Measurements from ENCODE around the gene B3GNT7. TPM values are rescaled to one million over a fixed set of nuclear protein-coding genes. Genes with fewer than 3 reads are reported as not detected.
"Not testable (repeated sequence)": the region's sequence is repeated elsewhere in the genome, so short reads cannot be mapped to it uniquely, and the experiment has no call there.

The B3GNT7 gene
- total RNA-seq, 2 donors from 2014 or later, result 5.7 to 7.7 TPM

DNA sequence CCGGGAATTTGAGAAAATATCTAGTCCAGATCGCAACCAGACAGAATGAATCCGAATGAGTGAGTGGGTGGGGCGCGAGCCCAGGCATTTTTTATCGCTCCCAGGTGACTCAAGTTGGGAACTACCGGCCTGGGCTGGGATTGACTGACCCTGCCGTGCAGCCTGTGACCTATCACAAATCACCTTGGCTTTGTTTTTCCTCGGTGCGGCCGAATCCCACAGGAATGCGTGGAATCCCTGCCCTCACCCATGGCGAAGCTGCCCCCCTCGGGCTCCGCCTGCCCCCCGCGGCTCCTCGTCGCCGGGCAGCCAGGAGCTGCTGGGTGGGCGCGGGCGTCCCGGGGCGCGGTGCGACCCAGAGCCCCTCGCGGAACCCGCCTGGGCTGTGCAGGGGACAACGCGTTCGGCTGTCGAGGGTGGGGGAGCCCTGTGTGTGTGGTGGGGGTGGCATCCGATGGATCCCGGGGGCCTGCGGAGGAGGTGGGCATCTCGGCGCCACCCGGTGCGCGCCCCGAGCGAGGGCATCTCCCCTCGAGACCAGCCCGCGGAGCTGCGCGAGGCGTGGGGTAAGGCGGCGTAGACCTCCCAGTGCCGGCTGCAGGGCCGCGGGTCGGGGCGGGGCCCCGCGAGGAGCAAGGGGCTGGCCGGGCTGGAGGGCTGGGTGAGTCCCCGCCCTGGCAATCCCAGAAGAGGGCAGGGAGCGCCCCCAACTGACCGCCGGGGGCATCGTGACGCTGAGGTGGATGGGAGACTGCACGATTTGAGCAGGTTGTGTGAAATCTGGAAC, 16.5 kb downstream of the B3GNT7 start:
- intact Hi-C loops (cut with DNase I), result loop anchor here in 1 of 2 donors (10.0 kb wide), 2 partner anchors 117 to 307 kb away; no protein-coding TSS in a partner anchor
- peak; percentile 96 for DNase-seq (ENCODE audit: low spot score)

DNA sequence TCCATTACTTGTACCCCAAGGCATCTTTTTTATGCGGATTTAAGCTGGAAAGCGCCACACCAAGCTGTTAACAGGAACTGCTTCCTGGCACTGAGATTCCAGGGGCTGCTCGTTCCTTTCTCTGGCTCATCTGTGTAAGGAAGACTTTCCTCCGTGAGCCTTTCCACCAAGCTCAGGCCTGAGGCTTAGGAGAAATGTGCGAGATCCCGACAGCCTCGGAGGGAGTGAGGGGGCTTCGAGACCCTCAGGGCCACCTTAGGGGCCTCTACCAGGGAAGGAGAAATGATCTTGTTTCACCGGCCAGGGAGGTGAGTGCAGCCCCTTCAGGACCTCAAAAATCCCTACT, 17.1 kb downstream of the B3GNT7 start:
- intact Hi-C loops (cut with DNase I), result loop anchor here in 1 of 2 donors (10.0 kb wide), 2 partner anchors 118 to 308 kb away; no protein-coding TSS in a partner anchor
- no peak for DNase-seq (ENCODE audit: low spot score)

DNA sequence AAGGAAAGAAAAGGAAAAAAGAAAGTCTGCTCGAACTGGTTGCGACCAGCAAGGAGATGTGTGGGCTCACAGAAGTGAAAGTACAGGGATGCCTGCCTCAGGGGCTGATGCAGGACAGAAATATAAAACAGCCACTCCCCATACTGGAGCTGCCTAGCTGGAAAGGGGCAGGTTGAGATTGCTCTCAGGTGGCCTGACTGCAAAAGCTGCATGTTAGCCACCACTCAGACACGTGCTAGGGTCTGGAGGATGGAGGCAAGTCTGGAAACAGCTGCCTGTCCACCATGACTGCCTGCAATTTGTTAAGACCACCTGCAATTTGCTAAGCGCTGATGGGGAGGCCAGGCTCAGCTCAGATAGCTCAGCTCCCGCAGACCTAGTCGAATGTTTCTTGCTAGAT, 17.9 kb downstream of the B3GNT7 start:
- DNase-seq (ENCODE audit: low spot score), result no peak
- intact Hi-C loops (cut with DNase I), result loop anchor here in 1 of 2 donors (10.0 kb wide), 2 partner anchors 119 to 309 kb away; no protein-coding TSS in a partner anchor

DNA sequence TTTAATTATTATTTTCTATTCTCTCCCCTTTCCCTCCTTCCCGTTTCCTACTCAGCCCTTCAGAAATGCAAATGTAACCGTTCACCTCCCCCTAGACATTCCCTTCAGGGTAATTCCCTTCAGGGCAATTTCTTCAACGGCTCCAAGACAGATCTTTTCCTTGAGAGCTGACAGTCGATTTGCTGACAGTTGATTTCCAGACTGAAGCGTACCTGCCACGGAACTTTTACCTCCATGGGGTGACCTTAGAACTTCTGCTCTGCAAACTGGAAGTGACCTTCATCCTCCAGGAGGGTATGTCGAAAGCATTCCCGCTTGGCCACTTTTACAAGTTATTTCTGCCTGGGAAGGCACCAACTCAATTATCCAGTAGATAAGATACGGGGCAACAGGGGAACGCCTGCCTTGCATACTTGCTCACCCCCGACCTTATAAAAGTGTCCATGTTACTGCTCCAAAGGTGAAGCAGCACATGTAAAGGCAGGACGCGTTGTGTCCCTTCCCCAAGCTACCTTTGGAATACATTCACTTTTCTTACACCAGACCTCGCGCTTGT, 18.5 kb downstream of the B3GNT7 start:
- DNase-seq (ENCODE audit: low spot score), result no peak
- intact Hi-C loops (cut with DNase I), result loop anchor here in 1 of 2 donors (10.0 kb wide), 2 partner anchors 119 to 309 kb away; no protein-coding TSS in a partner anchor

DNA sequence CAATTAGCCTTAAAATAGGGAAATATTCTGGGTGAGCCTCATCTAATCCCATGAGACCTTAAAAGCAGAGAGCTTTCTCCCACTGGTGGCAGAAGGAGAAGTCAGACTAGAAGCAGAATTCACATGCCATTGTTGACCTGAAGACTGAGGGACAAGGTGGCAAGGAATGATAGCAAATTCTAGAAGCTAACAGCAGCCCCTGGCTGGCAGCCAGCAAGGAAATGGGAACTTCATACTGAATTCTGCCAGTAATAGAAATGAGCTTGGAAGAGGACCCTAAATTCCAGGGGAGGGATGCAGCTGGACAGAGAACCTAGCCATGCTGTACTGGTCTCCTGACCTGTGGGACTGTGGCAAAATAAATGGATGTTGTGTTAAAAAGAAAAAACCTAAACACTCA, 19.5 kb downstream of the B3GNT7 start:
- DNase-seq (ENCODE audit: low spot score), result peak; percentile 45
- intact Hi-C loops (cut with DNase I), result loop anchor here in 1 of 2 donors (10.0 kb wide), 2 partner anchors 120 to 310 kb away; no protein-coding TSS in a partner anchor

DNA sequence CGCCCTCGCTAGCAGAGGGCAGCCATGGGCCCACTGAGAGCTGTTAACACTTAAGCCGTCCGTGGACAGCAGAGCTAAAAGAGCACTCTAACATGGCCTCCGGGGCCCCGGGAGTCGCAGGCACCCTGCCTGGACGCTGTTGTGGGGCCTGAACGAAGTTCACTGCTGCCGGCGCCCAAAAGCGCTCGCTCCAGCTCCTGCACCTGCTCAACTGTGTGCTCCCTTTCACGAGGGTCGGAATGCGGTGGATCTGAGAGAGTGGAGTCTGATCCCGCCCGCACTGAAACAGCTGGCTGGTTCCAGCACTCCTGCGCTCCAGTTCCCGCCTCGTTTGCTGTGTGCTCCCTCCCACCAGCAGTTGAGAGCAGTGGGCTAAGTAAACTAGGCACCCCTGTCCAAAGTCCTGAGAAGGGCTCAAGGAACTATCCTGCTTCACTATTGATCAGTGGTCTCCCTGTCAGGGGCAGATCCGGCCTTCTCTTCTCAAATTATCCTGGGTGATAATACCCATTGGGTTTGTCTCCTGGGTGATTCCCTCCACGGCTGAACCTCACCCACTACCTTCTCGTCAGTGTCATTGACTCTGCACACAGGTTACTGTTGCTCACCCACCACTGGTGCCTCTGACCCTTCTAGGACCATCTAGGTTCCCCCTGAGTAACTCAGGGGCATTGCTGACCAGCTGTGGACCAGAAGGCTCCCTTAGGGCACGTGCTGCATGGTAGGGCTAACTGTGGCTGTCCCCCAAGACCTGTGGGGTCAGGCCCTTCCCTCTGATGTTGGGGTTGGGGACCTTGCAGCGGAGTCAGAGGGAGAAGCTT, 23.5 kb downstream of the B3GNT7 start:
- intact Hi-C loops (cut with DNase I), result loop anchor here in 1 of 2 donors (10.0 kb wide), 2 partner anchors 124 to 314 kb away; no protein-coding TSS in a partner anchor
- peak; percentile 24 for DNase-seq (ENCODE audit: low spot score)

DNA sequence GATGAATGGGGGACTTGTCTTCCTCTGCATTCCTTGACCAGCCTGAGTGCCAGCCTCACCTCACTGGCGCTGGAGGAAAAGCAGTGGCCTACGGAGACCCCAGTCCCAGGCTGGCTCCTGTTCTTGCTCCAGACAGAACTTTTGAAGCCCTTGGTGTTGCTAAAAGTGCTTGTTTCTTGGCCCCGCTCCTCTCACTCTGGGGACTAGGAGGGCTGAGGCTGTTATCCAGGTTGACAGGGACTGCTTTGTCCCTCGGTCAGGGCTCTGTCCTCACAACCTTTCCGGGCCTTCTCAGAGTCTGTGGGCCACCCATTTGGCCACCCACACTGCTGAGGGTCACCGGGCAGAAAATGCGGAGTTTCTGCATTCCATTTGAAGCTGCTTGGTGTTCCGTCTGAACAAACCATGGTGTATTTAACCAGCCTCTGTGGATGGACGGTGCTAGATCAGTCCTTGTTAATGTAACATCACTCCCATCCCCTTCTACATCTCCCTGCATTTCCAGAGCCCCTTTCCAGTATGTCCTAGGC, 25.6 kb downstream of the B3GNT7 start:
- peak; percentile 63 for DNase-seq (ENCODE audit: low spot score)
- intact Hi-C loops (cut with DNase I), result no loop called here

DNA sequence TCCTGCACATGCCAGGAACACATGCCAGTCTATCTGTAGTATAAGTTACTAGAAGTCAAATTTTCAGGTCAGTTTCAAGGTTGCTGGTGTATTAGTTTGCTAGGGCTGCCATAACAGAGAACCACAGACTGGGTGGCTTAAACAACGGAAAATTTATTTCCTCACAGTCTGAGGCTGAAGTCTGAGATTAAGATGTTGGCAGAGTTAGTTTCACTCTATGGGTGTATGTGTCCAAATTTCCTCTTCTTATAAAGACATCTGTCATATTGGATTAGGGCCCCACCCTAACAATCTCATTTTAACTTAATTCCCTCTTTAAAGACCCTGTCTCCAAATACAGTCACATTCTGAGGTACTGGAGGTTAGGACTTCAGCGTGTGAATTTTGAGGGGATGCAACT, 26.5 kb downstream of the B3GNT7 start:
- intact Hi-C loops (cut with DNase I), result no loop called here
- DNase-seq (ENCODE audit: low spot score), result no peak

DNA sequence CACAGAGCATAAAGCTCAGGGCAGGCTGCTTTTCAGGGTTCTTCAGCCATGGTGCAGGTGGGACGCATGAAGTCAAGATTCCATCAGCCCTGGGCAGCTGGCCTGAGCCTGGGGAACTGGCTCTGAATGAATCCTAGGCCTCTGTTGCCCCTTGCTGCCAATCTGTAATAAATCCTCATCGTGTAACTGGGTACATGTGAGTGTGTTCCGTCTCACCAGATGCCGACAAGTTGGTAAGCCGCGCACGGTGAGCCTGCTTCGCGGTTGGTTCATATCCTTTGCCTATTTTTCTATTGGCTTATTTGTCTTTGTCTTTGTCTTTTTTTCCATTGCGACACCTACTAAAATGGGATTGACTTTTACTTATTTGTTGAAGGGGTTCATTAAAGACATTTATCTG, 27.7 kb downstream of the B3GNT7 start:
- intact Hi-C loops (cut with DNase I), result no loop called here
- DNase-seq (ENCODE audit: low spot score), result peak; percentile 52

DNA sequence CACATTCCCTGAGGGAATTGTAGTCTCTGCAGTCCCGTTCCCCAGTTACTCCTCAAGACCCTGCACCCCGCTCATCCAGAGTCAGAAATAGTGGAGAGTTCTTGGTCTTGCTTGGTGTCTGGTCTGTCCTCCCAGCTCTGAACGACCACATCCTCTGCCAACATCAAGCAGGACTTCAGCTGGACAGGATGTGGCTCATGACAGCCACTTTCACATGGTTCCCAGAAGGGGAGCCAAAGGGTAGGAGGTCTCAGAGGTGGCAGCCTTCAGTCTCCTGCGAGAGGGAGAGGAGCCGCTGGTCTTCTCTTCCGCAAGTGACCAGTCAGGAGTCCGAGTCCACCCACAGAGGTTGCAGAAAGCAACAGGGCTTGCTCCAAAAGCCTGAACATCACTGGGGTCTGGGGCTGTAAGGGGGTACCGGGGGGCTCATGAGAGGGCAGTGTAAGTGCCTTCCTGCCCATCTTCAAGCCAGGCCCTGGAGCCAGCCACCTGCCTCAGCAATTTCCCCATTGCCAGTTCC, 29.8 kb downstream of the B3GNT7 start:
- DNase-seq (ENCODE audit: low spot score), result peak; percentile 51
- intact Hi-C loops (cut with DNase I), result no loop called here

DNA sequence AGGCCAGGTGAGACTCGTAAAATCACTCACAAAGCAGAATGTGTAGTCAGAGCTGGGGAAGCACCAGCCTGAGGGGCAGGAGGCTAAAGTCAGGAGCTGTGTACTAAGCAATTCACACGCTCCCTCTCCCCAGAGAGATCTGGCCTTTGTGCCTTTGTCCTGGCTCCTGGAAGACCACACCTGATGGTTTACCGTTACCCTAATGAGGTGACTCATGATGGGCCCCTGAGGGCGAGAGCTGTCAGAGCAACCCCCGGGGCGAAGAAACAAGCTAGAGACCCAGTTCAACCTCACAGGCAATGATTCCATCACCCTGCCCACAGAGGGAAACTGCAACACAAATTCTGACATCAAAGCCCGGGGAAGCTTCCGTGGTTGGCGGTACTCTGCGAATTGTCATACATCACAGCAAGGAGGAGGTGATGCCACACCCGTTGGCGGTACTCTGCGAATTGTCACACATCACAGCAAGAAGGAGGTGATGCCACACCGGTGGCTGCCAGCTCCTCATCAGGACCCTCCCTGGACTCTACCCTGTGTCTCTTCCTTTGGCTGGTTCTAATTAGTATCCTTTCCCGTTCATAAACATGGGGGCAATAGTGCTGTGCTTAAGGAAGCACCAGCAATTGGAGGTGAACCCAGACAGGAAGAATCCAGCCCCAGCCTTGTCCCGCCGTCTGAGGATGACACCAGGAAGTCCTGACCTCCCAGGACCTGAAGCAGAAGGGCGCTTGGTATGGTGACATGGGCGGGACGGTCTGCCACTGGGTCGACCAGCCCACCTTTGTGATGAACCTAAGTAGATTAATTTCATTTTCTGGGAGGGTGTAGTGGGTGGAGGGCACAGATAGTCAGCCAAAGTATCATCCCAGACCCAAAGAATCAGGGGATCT, 30.5 kb downstream of the B3GNT7 start:
- peak; percentile 47 for DNase-seq (ENCODE audit: low spot score)
- intact Hi-C loops (cut with DNase I), result no loop called here

DNA sequence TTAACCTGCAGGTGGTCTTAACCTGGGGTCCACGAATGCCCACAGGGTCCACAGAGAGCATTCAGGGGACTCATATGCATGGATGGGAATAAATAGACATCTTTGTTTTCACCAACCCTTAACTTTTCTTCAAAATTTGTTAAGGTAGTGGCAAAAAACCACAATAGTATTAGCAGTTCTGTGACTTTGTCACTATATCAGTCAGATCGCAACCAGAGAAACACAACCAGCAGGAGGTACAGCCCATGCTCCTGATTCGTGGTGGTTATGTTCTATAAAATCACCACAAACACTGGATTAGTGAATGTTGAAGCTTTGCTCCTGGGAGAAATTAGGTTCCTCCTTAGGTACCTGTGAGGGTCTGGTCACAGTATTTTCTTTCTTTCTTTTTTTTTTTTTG, 31.6 kb downstream of the B3GNT7 start:
- intact Hi-C loops (cut with DNase I), result no loop called here

DNA sequence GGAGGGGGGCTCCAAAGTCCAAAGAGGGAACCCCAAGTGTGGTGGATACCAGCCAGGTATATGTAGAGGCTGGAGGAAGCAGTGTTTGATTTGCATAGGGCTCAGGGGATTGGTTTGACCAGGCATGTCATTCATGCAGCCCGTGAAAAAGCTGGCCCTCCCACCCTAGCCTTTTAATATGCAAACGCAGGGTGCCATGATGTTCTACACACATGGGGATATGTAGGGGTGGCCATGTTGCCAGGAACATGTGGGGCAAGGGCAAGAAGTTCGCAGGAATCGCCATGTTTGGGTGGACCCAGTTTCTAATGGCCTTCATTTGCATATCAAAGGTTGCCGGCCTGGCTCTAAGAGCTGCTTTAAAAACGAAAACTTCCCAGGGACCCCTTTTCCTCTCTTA, 33.6 kb downstream of the B3GNT7 start:
- DNase-seq (ENCODE audit: low spot score), result peak; percentile 15
- intact Hi-C loops (cut with DNase I), result no loop called here

More for the DNA sequence above, 31.6 kb downstream of the B3GNT7 start:
- DNase-seq (ENCODE audit: low spot score), result no peak

DNA sequence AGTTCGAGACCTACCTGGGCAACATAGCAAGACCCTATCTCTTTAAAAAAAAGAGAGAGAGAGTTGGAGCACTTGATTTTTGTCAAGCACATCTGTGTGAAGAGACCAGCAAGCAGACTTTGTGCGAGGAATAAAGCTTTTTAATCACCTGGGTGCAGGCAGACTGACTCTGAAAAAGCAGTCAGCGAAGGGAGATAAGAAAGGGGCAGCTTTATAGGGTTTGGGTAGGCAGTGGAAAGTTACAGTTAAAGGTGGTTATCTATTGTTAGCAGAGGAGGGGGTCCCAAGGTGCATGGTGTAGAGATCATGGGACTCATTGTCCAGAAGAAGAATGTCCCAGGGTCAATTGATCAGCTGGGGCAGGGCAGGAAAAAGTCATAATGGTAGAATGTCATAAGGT, 34.4 kb downstream of the B3GNT7 start:
- DNase-seq (ENCODE audit: low spot score), result peak; percentile 2
- intact Hi-C loops (cut with DNase I), result no loop called here

DNA sequence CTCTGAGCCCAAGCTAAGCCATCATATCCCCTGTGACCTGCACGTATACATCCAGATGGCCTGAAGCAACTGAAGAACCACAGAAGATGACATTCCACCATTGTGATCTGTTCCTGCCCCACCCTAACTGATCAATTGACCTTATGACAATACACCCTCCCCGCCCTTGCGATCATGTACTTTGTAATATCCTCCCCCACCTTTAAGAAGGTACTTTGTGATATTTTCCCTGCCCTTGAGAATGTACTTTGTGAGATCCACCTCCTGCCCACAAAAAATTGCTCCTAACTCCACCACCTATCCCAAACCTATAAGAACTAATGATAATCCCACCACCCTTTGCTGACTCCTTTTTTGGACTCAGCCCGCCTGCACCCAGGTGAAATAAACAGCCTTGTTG, 34.9 kb downstream of the B3GNT7 start:
- DNase-seq (ENCODE audit: low spot score), result peak; percentile 1
- intact Hi-C loops (cut with DNase I), result not testable (repeated sequence)

DNA sequence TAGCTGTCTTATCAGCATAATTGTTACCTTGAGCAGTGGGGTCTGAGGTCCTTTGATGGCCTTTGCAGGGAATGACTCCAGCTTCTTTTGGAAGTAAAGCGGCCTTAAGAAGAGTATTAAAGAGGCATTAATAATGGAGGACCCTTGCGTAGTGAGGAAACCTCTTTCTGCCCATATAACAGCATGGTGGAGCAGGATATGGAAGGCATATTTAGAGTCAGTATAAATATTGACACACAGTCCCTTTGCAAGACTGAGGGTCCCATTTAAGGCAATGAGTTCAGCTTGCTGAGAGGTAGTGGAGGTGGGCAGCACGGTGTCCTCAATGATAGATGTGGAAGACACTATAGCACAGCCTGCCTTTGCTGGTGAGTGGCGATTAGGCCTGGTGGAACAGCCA, 36.1 kb downstream of the B3GNT7 start:
- intact Hi-C loops (cut with DNase I), result no loop called here
- DNase-seq (ENCODE audit: low spot score), result peak; percentile 44

DNA sequence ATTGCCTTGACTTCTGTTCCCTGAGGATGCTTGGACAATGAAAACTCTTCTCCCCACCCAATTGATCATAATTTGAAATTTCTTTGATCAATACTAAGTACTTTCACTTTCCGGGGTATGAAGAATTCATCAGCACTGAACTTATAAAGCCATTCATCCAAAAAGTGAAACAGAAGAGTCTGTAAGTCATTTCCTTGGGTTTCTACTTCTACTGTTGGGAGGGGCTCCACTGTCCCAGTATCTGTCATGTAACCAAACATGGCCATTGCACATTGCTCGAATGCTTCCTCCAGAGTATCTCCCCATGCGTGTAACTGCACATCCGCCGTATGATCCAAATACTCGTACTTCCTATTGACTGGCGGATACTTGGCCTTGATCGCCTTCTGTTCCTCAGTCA, 38.5 kb downstream of the B3GNT7 start:
- intact Hi-C loops (cut with DNase I), result no loop called here
- no peak for DNase-seq (ENCODE audit: low spot score)

DNA sequence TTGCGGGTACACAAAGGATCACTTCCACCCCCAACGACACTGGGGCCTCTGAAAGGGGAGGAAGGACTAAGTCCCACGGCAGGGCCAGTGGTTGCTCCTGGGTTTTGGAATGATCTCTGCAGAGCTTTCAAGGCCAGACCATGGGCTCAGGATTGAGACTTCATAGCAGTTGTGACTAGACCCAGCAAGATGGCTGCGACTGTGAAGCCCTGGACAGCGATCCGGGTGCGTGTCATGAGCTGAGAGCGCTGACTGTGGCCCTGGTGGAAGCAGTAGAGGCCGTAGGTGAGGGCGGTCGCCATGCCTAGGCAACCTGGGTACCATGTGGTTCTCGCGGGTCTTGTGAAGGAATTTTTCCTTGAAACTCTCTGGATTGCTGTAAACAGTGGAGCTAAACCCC, 41.4 kb downstream of the B3GNT7 start:
- no peak for DNase-seq (ENCODE audit: low spot score)
- intact Hi-C loops (cut with DNase I), result no loop called here

All from posterior vena cava (tissue), 2 donors.